Glomerular visceral epithelial cell (primary cell): Measurements from ENCODE around the gene MYD88.
A peak's percentile ranks its signal among the peaks of the same experiment; 100 is the strongest.

Experiments used
- DNase-seq: peaks from one replicate; pipeline ENCODE4 v3.0.0-alpha.2; 2016; ENCODE audit errors: extremely low spot score

MYD88 gene

DNA sequence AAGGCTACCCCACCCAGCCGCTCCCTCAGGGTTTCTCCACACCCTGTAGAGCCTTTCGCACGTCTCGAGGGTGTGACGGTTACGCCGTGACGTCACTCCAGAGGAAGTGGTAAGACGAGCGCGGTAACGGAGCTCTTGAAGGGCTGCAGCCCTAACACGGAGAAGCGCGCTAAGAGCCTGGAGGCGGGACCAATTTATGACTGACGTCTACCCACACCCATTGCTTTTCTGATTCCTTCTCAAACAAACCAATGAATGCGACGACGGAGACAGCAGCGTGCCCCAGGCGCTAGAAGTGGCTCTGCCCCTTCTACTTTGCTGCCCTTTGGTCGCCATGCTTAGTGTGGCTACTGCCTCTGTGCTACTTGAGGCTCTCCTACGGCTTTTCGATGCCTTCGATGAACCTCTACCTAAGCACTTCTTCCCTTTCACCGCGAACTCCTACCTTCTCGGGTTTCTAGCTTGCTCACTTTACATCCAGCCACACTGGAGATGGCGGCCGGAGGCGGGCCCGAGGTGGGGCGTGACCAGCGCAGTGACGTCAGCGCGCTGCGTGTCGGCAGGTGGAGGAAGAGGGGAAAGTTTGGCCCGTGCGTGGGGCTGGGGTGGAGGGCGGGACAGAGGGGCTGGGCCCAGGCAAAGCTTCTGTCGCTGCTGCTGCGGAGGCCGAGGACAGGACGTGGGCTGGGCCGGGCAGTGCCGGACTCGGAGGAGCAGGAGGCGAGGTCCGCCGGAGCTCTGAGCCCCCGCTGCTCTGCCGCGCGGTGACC is 26.7 kb downstream of the MYD88 start, which contains the start of gene OXSR1:
Gene OXSR1 (plus strand): TSS at position 586 of the 770 bp plus-strand sequence. CDS start 340 bp downstream, outside the sequence.
- DNase-seq = peak; percentile 99

DNA sequence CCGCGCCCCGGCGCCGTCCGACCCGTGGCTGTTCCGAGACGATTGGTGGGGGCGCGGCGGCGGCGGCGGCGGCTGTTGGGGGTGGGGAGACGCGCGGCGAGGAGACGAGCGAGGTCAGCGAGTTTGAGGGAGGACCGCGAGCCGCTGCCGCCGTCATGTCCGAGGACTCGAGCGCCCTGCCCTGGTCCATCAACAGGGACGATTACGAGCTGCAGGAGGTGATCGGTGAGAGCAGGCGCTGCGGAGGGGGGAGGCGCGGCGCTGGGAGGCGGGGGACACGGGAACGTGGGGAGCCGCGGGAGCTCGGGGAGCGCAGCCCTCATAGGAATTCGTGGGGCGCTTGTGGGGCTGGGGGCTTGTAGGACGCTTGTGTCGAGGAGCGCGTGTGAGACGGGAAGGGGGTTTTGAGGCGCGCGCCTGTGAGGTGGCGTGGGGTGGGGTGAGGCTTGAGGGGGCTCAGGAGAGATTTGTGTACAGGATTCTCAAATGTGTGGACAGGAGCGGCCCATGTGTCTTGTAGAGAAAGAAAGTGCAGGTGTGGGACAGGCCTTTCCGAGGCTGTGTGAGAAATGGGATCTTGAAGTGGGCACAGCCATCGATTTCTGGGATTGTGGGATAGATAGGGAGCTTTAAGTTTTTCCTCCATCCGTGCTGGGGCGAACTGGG is 27.4 kb downstream of the MYD88 start:
- no peak for DNase-seq

DNA sequence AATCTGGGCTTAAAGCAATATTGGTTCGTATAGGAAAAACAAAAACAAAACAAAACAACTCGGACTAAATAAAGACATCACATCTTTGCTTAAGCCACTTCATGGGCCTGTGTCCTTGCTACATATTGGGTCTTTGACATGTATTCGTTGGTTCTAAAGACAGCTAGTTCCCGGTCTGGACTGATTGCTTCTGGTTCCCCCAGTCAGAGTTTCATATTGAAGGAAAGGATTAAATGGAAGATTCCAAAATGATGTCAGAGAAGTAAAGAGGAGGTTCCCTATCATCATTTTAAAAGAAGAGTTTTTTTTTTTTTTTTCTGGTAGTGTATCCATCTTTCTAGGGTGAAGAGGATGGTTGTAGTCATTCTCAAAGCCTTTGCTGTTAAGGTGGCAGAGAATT is 29.1 kb downstream of the MYD88 start:
- DNase-seq = no peak

DNA sequence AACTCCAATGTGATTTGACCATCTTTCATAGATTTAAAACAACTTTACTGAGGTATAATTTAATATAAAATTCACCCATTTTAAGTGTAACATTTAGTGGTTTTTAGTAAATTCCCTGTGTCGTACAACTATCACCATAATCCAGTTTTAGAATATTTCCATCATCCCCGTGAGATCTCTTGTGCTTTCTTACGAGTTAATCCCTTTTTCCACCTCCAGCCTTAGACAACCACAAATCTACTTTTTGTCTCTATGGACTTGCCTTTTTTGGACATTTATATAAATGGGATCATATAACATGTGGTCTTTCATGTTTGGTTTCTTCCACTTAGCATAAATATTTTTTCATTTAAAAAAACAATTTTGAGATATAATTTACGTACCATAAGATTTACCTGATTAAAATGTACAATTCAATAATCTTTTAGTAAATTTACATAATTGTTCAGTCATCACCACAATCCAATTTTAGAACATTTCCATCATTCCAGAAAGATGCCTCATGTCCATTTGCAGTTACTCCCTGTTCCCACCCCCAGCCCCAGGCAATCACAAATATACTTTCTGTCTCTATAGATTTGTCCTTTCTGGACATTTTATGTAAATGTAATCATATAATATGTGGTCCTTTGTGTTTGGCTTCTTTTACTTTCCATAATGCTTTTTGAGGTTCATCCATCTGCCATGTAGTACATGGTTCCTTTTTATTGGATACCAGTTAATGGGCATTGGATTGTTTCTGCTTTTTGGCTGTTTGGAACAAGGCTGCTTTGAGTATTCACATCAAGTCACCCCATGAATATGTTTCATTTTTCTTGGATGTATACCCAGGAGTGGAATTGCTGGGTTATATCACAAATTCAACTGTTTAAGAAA is 29.9 kb downstream of the MYD88 start:
- peak; percentile 11 for DNase-seq

DNA sequence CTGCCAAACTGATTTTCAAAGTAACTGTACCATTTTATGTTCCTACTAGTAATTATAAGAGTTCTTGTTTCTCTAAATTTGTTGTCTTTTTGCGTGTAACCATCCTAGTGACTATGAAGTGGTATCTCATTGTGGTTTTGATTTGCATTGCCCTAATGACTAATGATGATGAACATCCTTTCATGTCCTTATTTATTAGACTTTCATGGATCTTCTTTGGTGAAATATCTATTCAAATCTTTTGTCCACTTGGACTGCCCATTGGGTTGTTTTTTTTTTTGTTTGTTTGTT is 30.5 kb downstream of the MYD88 start:
- DNase-seq = no peak

DNA sequence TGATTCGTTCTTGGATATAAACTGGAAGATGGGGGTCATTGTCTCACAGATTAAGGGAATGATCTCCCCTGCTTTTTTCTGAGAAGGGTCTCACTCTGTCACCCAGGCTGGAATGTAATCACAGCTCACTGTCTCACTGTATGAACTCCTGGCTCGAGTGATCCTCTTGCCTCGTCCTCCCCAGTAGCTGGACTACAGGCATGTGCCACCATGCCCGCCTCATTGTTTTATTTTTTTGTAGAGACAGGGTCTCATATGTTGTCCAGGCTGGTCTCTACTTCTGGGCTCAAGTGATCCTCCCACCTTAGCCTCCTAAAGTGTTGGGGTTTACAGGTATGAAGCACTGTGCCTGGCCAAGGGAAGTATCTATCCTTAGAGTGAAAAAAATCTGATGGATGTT is 32.3 kb downstream of the MYD88 start:
- DNase-seq = no peak

DNA sequence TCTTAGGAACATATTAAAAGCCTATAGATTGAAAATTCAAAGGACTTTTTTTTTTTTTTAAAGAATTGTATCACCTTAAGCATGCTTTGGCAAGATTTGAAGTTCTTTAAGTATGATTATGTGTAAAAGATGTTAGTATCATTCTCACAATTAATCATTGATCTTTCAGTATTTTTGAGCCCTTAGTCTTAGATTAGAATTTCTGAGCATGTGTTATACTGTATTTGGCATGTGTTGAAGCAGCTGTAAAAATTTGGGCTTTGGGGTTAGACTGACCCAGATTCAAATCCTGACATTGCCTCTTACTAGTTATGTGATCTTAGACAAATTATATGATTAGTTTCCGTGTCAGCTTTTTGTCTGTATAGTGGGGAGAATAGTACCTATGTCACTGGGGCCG is 33.2 kb downstream of the MYD88 start:
- no peak for DNase-seq

DNA sequence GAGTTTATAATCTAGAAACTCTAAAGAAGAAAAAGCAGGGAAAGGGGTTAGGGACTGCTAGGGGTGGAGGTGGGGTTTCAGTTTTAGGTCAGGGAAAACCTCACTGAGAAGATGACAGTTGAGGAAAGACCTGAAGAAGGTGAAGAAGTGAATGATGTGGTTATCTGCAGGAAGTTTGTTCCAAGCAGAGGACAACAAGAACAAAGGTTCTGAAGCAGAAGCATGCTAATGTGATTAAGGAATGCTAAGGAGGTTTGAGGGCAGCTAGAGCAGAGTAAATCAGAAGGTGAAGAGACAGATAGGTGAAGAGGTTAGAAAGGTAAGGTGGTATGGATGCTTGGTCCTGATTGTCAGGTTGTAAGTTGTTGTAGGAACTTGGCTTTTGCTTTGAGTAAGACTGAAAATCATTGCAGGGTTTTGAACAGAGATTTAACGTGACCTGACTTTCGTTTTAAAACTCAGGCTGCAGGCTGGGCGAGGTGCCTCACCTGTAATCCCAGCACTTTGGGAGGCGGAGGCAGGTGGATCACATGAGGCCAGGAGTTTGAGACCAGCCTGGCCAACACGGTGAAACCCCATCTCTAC is 35.5 kb downstream of the MYD88 start:
- DNase-seq = no peak

DNA sequence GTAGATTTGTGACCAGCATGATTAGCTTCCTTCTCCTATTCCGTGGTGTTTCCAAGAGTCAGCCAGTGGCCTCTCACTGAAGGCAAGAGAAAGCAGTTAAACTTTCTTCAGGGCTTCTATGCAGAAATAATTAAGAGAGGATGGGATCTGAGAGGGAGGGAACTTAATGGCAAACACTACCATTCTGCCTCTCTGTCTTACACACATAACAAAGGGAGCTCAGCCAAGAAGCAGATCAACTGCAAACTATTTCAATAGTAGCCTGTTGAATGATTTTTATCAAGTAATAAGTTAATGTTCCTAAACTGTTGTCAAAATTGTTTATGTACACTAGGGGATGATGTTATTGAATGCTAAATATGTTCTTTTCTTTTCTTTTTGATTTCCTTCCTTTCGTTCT is 38.7 kb downstream of the MYD88 start:
- DNase-seq = no peak

DNA sequence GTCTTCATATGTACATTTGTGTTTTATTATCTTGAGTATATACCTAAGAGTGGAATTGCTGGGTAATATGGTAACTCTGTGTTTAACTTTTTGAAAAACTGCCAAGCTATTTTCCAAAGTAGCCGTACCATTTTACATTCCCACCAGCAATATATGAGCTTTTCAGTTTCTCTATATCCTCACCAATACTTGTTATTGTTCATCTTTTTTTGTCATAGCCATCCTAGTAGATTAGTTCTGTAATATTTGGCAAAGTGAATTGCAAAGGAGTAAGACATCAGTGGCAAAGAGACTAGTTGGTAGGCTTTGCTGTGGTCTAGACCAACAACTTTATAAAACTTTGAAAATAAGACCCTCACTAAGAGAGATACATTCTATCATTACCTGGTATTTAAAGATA is 48.3 kb downstream of the MYD88 start:
- no peak for DNase-seq

DNA sequence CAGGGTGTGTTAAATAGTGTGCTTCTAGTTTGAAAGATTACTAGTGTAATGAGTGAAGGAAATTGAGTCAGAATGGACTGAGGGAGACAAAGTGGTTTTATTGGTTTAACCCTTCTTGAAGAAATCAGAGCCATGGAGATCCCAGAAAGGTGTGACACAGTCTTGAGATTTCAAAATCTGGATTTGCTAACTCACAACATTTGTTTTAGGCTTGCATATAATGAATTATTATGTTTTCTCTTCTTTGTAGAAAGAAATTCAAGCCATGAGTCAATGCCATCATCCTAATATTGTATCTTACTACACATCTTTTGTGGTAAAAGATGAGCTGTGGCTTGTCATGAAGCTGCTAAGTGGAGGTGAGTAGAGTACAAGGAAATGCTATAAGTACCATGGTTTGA is 52.0 kb downstream of the MYD88 start:
- no peak for DNase-seq
